Measurements from ENCODE around the gene BAIAP2L1.

BAIAP2L1 gene

GRCh38 chr7:98372993-98373392 is 27.9 kb downstream of the BAIAP2L1 start:
- H3K4me3 ChIP-seq (ENCODE audit: low read length) = no peak overlapping the region

GRCh38 chr7:98369726-98370125 is 31.2 kb downstream of the BAIAP2L1 start:
- no peak overlapping the region for H3K4me3 ChIP-seq (ENCODE audit: low read length)
- H3K9me3 ChIP-seq (ENCODE audit: control insufficient read depth, low read length) = no peaks in the 10 kb centered on the region
- DNase-seq (ENCODE audit: low read depth) = no peak
- H3K36me3 ChIP-seq (ENCODE audit: control insufficient read depth, insufficient read depth, low read length, severe bottlenecking) = no peaks in the 10 kb centered on the region
- H3K27me3 ChIP-seq (replicated peaks; ENCODE audit: control insufficient read depth, insufficient read depth, low read length) = no peaks in the 10 kb centered on the region
- H3K4me1 ChIP-seq (ENCODE audit: control insufficient read depth, insufficient read depth, low read length) = no peaks in the 10 kb centered on the region
- no peak overlapping the region for H3K9ac ChIP-seq (ENCODE audit: low read length)

More at GRCh38 chr7:98372993-98373392, 27.9 kb downstream of the BAIAP2L1 start:
- Histone ChIP-seq H3K4me1 (ENCODE audit: control insufficient read depth, insufficient read depth, low read length) (no peaks in the 10 kb centered on the region), H3K9ac (ENCODE audit: low read length) (no peak overlapping the region), H3K36me3 (ENCODE audit: control insufficient read depth, insufficient read depth, low read length, severe bottlenecking) (no peaks in the 10 kb centered on the region), H3K9me3 (ENCODE audit: control insufficient read depth, low read length) (no peaks in the 10 kb centered on the region), H3K27me3 (replicated peaks; ENCODE audit: control insufficient read depth, insufficient read depth, low read length) (no peaks in the 10 kb centered on the region)
- DNase-seq (ENCODE audit: low read depth) = no peak

- Histone ChIP-seq H3K9ac (ENCODE audit: low read length) (no peak overlapping the region), H3K9me3 (ENCODE audit: control insufficient read depth, low read length) (no peaks in the 10 kb centered on the region), H3K27me3 (replicated peaks; ENCODE audit: control insufficient read depth, insufficient read depth, low read length) (no peaks in the 10 kb centered on the region), H3K4me1 (ENCODE audit: control insufficient read depth, insufficient read depth, low read length) (no peaks in the 10 kb centered on the region), H3K4me3 (ENCODE audit: low read length) (no peak overlapping the region), H3K36me3 (ENCODE audit: control insufficient read depth, insufficient read depth, low read length, severe bottlenecking) (no peaks in the 10 kb centered on the region)
- DNase-seq (ENCODE audit: low read depth) = no peak
Measured at GRCh38 chr7:98368716-98369115, 32.2 kb downstream of the BAIAP2L1 start.

- H3K9me3 ChIP-seq (ENCODE audit: control insufficient read depth, low read length) = no peaks in the 10 kb centered on the region
- H3K4me1 ChIP-seq (ENCODE audit: control insufficient read depth, insufficient read depth, low read length) = no peaks in the 10 kb centered on the region
- no peak overlapping the region for H3K4me3 ChIP-seq (ENCODE audit: low read length)
- no peak overlapping the region for H3K9ac ChIP-seq (ENCODE audit: low read length)
- H3K27me3 ChIP-seq (replicated peaks; ENCODE audit: control insufficient read depth, insufficient read depth, low read length) = no peaks in the 10 kb centered on the region
- no peaks in the 10 kb centered on the region for H3K36me3 ChIP-seq (ENCODE audit: control insufficient read depth, insufficient read depth, low read length, severe bottlenecking)
- no peak for DNase-seq (ENCODE audit: low read depth)
Measured at GRCh38 chr7:98366562-98366938, 34.3 kb downstream of the BAIAP2L1 start.

- no peak overlapping the region for H3K4me3 ChIP-seq (ENCODE audit: low read length)
Measured at GRCh38 chr7:98365863-98366561, 34.9 kb downstream of the BAIAP2L1 start.

GRCh38 chr7:98364220-98364619 is 36.7 kb downstream of the BAIAP2L1 start:
- DNase-seq (ENCODE audit: low read depth) = no peak
- no peaks in the 10 kb centered on the region for H3K27me3 ChIP-seq (replicated peaks; ENCODE audit: control insufficient read depth, insufficient read depth, low read length)
- no peak overlapping the region for H3K4me3 ChIP-seq (ENCODE audit: low read length)
- no peaks in the 10 kb centered on the region for H3K4me1 ChIP-seq (ENCODE audit: control insufficient read depth, insufficient read depth, low read length)
- H3K9me3 ChIP-seq (ENCODE audit: control insufficient read depth, low read length) = no peaks in the 10 kb centered on the region
- no peaks in the 10 kb centered on the region for H3K36me3 ChIP-seq (ENCODE audit: control insufficient read depth, insufficient read depth, low read length, severe bottlenecking)
- no peak overlapping the region for H3K9ac ChIP-seq (ENCODE audit: low read length)

More at GRCh38 chr7:98365863-98366561, 34.9 kb downstream of the BAIAP2L1 start:
- H3K9ac ChIP-seq (ENCODE audit: low read length) = no peak overlapping the region
- H3K27me3 ChIP-seq (replicated peaks; ENCODE audit: control insufficient read depth, insufficient read depth, low read length) = no peaks in the 10 kb centered on the region
- no peaks in the 10 kb centered on the region for H3K36me3 ChIP-seq (ENCODE audit: control insufficient read depth, insufficient read depth, low read length, severe bottlenecking)
- H3K9me3 ChIP-seq (ENCODE audit: control insufficient read depth, low read length) = no peaks in the 10 kb centered on the region
- no peaks in the 10 kb centered on the region for H3K4me1 ChIP-seq (ENCODE audit: control insufficient read depth, insufficient read depth, low read length)
- no peak for DNase-seq (ENCODE audit: low read depth)

- Histone ChIP-seq H3K36me3 (ENCODE audit: control insufficient read depth, insufficient read depth, low read length, severe bottlenecking) (no peaks in the 10 kb centered on the region), H3K27me3 (replicated peaks; ENCODE audit: control insufficient read depth, insufficient read depth, low read length) (no peaks in the 10 kb centered on the region), H3K4me1 (ENCODE audit: control insufficient read depth, insufficient read depth, low read length) (no peaks in the 10 kb centered on the region), H3K9me3 (ENCODE audit: control insufficient read depth, low read length) (no peaks in the 10 kb centered on the region), H3K4me3 (ENCODE audit: low read length) (no peak overlapping the region), H3K9ac (ENCODE audit: low read length) (no peak overlapping the region)
- DNase-seq (ENCODE audit: low read depth) = no peak
Measured at GRCh38 chr7:98362517-98362916, 38.4 kb downstream of the BAIAP2L1 start.

GRCh38 chr7:98360221-98361130 is 40.4 kb downstream of the BAIAP2L1 start:
- DNase-seq (ENCODE audit: low read depth) = no peak
- Histone ChIP-seq H3K36me3 (ENCODE audit: control insufficient read depth, insufficient read depth, low read length, severe bottlenecking) (no peaks in the 10 kb centered on the region), H3K27me3 (replicated peaks; ENCODE audit: control insufficient read depth, insufficient read depth, low read length) (no peaks in the 10 kb centered on the region), H3K9ac (ENCODE audit: low read length) (no peak overlapping the region), H3K9me3 (ENCODE audit: control insufficient read depth, low read length) (no peaks in the 10 kb centered on the region), H3K4me1 (ENCODE audit: control insufficient read depth, insufficient read depth, low read length) (no peaks in the 10 kb centered on the region), H3K4me3 (ENCODE audit: low read length) (no peak overlapping the region)

- H3K9me3 ChIP-seq (ENCODE audit: control insufficient read depth, low read length) = no peaks in the 10 kb centered on the region
- H3K36me3 ChIP-seq (ENCODE audit: control insufficient read depth, insufficient read depth, low read length, severe bottlenecking) = no peaks in the 10 kb centered on the region
- peaks cover 3% of the 10 kb centered on the region for H3K4me1 ChIP-seq (ENCODE audit: control insufficient read depth, insufficient read depth, low read length)
- H3K4me3 ChIP-seq (ENCODE audit: low read length) = no peak overlapping the region
- H3K9ac ChIP-seq (ENCODE audit: low read length) = no peak overlapping the region
- DNase-seq (ENCODE audit: low read depth) = no peak
- H3K27me3 ChIP-seq (replicated peaks; ENCODE audit: control insufficient read depth, insufficient read depth, low read length) = no peaks in the 10 kb centered on the region
Measured at GRCh38 chr7:98359395-98359794, 41.5 kb downstream of the BAIAP2L1 start.

GRCh38 chr7:98358706-98359105 is 42.2 kb downstream of the BAIAP2L1 start:
- H3K4me3 ChIP-seq (ENCODE audit: low read length) = no peak overlapping the region
- H3K9me3 ChIP-seq (ENCODE audit: control insufficient read depth, low read length) = no peaks in the 10 kb centered on the region
- no peaks in the 10 kb centered on the region for H3K27me3 ChIP-seq (replicated peaks; ENCODE audit: control insufficient read depth, insufficient read depth, low read length)
- no peaks in the 10 kb centered on the region for H3K36me3 ChIP-seq (ENCODE audit: control insufficient read depth, insufficient read depth, low read length, severe bottlenecking)
- H3K9ac ChIP-seq (ENCODE audit: low read length) = no peak overlapping the region
- DNase-seq (ENCODE audit: low read depth) = no peak
- peaks cover 8% of the 10 kb centered on the region for H3K4me1 ChIP-seq (ENCODE audit: control insufficient read depth, insufficient read depth, low read length)

GRCh38 chr7:98357751-98358161 is 43.1 kb downstream of the BAIAP2L1 start:
- no peaks in the 10 kb centered on the region for H3K27me3 ChIP-seq (replicated peaks; ENCODE audit: control insufficient read depth, insufficient read depth, low read length)
- DNase-seq (ENCODE audit: low read depth) = peak; percentile 10

More at GRCh38 chr7:98357751-98358161, 43.1 kb downstream of the BAIAP2L1 start:
- Histone ChIP-seq H3K4me3 (ENCODE audit: low read length) (no peak overlapping the region), H3K9ac (ENCODE audit: low read length) (no peak overlapping the region), H3K9me3 (ENCODE audit: control insufficient read depth, low read length) (no peaks in the 10 kb centered on the region), H3K4me1 (ENCODE audit: control insufficient read depth, insufficient read depth, low read length) (peaks cover 10% of the 10 kb centered on the region), H3K36me3 (ENCODE audit: control insufficient read depth, insufficient read depth, low read length, severe bottlenecking) (no peaks in the 10 kb centered on the region)
